ENCODE measurements around the gene VCX2. TPM values are rescaled to one million over a fixed set of nuclear protein-coding genes. Genes with fewer than 3 reads are reported as not detected.

Gene VCX2
- total RNA-seq, 1 donor from 2014 or later, result not detected

Other genes starting within 250 kb of the VCX2 start
- 5.2 and 7.1 TPM in 2 replicates for gene PNPLA4, start 243.9 kb downstream of the VCX2 start, total RNA-seq

Data from activated T-helper 1 cell treated with anti-CD3 and anti-CD28 coated beads, Interleukin-12 subunit alpha, Interleukin-12 subunit beta, Interleukin-2, Interleukin-4 antibody, amounts not matched to agents 30 ng/mL and 10 ng/mL and 1 ng/mL, durations not matched to agents 14 hours and 24 hours and 36 hours (primary cell).